GM18505 (cell line): Measurements from ENCODE around the gene MEPE.

Experiments used
- ATAC-seq: cut with Tn5 transposase; IDR thresholded peaks from one replicate; pipeline ENCODE4 v1.9.1; 2021; ENCODE audit not compliant: unreplicated experiment
- POLR2A ChIP-seq: IDR thresholded peaks from 4 replicates; pipeline ENCODE4 v1.6.1; 2011; ENCODE audit warnings: borderline replicate concordance; ENCODE audit not compliant: insufficient read depth, insufficient read length; ENCODE audit errors: extremely low read depth

The MEPE gene

GRCh38 chr4:87851953-87852352 is 19.2 kb downstream of the MEPE start:
- TF ChIP-seq POLR2A: no peak
- no peak for ATAC-seq

DNA sequence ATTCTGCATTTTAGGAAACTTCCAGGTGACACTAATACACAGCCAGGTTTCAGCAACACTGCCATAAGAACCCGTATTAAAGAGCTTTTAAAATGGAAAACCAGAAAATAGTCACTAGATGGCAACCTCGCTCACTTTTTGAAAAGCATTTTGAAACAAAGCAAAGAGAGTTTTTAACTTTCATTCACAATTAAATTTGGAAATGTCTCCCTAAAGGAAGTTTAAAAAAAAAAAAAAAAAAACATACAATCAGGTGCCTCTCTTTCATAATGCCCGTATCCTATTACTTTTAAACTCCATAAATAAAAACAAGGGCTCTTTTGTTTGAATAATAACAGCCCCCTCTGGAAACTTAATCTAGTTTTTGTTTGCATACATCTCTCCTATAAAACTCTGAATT is 20.3 kb downstream of the MEPE start:
- no peak for TF ChIP-seq POLR2A
- no peak for ATAC-seq

DNA sequence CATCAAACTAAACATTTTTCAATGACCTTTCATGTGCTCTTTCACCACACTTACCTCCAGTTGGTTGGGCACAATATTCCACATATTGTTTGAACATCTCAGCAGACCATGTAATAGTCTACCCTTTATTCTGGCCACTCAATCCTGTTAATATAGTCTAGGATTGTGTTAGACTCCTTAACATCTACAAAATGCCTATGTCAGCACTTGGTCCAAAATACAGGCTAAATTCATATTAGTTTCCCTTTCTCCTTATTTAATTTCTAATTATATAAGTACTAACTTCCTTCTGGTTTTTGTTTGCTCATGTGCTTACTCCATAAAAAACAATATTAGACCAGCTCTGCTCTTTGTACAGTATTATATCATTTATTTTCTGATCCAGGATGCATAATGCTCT is 21.1 kb downstream of the MEPE start:
- no peak for ATAC-seq
- no peak for TF ChIP-seq POLR2A

- TF ChIP-seq POLR2A: no peak
- ATAC-seq: no peak
Measured at GRCh38 chr4:87855559-87855958, 22.8 kb downstream of the MEPE start.

- no peak for ATAC-seq
- TF ChIP-seq POLR2A: no peak
Measured at GRCh38 chr4:87856816-87857215, 24.0 kb downstream of the MEPE start.

DNA sequence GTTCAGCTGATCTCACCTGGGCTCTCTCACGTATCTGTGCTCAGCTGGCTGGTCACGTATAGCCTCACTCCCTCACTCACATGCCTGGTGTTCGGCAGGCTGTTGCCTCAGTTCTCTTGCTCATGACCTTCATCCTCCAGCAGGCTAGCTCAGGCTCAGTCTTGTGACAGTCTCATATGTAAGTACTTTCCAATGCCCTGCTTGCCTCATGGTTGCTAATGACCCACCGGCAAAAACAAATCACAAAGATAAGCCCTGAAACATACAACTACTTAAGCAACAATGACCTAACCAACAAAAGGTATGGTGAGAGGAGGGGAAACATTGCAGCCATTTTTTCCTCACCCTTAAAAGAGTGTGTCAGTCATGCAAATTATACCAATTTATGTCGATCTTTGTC is 25.0 kb downstream of the MEPE start:
- ATAC-seq: no peak
- no peak for TF ChIP-seq POLR2A

GRCh38 chr4:87862236-87862635 is 29.5 kb downstream of the MEPE start:
- no peak for ATAC-seq
- TF ChIP-seq POLR2A: no peak

- no peak for TF ChIP-seq POLR2A
- ATAC-seq: no peak
Measured at GRCh38 chr4:87863486-87863885, 30.7 kb downstream of the MEPE start.

- no peak for TF ChIP-seq POLR2A
- ATAC-seq: no peak
Measured at GRCh38 chr4:87864321-87864720, 31.6 kb downstream of the MEPE start.

DNA sequence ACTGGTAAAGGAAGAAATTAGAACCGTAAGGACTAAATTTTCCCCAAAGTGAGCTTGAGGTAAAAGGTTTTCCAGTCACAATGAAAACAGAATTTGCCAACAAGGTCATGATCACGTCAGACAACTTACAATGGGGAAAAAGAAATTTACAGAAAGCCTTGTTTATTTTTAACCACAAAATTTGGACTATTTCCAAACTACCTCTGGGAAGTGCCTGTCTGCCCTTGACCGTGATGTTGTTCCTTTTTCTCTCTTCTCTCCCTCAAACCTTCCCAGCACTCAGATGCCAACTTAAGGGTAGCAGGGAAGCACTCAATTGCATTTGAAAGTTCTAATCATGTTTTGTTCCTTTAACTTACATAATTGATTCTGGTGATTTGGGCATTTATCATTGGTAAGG is 32.5 kb downstream of the MEPE start:
- no peak for ATAC-seq

DNA sequence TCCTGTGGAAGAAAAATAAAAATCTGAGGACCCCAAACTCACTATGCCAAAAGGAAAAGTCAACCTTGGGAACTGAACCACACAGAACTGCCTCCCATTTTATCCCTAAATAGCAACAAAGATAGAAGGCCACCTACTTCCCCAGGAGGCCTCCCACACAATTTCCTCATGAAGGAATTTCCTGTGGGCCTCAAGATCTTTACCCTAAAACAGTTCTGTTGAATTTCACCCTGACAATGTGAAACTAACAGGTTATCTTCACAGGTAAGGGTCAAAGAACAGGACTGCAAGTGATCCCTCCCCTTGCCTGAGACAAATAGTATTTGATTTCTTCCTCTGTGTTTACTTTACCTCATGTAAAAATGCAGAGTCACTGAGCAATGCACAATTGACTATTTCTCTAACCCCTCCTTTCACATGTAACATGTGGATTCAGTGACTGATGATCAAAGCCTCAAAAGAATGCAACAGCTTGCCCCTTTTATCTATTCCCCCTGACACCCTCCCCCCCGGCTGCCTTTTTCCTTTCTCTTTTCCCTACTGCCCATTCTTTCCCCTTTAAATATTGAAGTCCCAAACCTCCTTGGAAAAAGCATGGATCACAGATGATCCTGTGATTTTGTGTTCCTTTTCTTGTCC is 33.3 kb downstream of the MEPE start:
- no peak for TF ChIP-seq POLR2A
- ATAC-seq: no peak

More for the DNA sequence above, 32.5 kb downstream of the MEPE start:
- no peak for TF ChIP-seq POLR2A

DNA sequence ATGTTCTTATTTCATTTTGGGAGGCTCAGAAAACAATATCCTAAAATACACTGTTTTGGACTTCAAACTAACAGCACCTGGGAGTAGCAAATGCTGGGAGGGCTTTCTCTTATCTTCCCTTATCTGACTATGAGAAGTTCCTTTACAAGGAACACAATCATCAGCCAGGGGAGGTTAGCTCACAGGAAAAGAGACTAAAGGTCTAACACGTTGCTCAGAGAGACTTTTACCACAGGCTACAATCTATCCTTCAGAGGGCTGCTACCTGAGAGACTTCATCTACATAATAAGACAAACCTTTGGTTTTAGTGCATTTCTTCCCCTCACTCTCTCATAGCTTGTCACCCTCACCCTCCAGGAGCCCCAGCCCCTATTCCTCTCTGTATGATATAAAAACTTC is 35.8 kb downstream of the MEPE start:
- no peak for TF ChIP-seq POLR2A
- ATAC-seq: no peak

DNA sequence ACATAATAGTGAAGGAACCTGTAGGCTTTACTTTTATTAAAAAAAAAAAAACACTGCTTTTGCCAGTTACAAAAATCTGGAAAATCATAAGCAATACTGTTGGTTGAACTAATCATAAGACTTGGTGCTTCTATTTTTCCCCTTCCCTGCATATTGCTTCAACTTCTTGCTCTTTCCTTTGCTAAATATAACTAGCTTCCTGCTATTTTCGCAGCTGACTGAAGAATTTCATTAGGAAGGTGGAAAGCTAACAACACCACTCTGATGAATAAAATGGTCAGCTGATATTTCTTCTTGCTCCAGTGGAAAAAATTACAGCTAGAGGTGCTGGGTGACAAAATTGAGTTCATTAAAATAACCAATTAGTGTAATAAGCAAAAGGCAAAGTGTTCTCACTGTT is 39.3 kb downstream of the MEPE start:
- no peak for ATAC-seq

DNA sequence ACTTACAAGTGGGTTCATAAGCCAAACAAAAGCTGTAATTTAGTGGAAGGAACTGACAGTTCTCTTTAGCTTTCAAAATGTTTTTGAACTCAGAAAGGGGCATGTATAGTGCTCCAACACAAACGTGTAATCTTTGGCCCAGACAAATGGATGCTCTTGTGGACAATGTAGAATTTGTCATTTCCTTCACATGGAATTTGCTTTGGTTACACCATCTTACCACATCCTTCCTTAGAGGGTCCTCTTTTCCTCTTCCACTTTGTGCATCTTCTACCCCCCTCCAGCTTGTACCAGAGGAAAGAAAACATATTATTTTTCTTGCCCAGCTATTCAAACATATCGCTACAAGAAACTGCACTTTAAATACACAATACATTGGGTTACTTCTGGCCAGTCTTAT is 42.4 kb downstream of the MEPE start:
- no peak for TF ChIP-seq POLR2A
- no peak for ATAC-seq

More for the DNA sequence above, 39.3 kb downstream of the MEPE start:
- TF ChIP-seq POLR2A: no peak

- ATAC-seq: no peak
- no peak for TF ChIP-seq POLR2A
Measured at GRCh38 chr4:87880106-87880505, 47.3 kb downstream of the MEPE start.
